Upper lobe of left lung (tissue), 4 donors: ENCODE results near the gene ZHX3.

ENCODE experiments used
- EP300 ChIP-seq, 4 donors: sonication (generic); formaldehyde crosslinking; IDR thresholded peaks; one replicate each; pipeline ENCODE4 v1.5.1; 2017; ENCODE audit warnings: antibody characterized with exemption in 4 of 4, control low read depth in 2 of 4
- POLR2A ChIP-seq, 4 donors: fragments of 450-650 bp; IDR thresholded peaks; one replicate each; pipeline ENCODE4 v1.5.1; 2016 to 2017; ENCODE audit warnings: antibody characterized with exemption in 4 of 4, mild to moderate bottlenecking in 2 of 4
- POLR2AphosphoS5 ChIP-seq, 2 donors: sonication (generic); formaldehyde crosslinking; IDR thresholded peaks; one replicate each; pipeline ENCODE4 v1.5.1; 2017; ENCODE audit warnings: antibody characterized with exemption in 2 of 2
- TF ChIP-seq, protein P1 (sequence below), 6 experiments: fragments of 450-650 bp in 4 of 6; fragments of 200-600 bp in 2 of 6; sonication (generic) in 2 of 6; IDR thresholded peaks; one replicate each; pipeline ENCODE4 v1.5.1; 2016 to 2019; ENCODE audit warnings: antibody characterized with exemption in 6 of 6

DNA sequence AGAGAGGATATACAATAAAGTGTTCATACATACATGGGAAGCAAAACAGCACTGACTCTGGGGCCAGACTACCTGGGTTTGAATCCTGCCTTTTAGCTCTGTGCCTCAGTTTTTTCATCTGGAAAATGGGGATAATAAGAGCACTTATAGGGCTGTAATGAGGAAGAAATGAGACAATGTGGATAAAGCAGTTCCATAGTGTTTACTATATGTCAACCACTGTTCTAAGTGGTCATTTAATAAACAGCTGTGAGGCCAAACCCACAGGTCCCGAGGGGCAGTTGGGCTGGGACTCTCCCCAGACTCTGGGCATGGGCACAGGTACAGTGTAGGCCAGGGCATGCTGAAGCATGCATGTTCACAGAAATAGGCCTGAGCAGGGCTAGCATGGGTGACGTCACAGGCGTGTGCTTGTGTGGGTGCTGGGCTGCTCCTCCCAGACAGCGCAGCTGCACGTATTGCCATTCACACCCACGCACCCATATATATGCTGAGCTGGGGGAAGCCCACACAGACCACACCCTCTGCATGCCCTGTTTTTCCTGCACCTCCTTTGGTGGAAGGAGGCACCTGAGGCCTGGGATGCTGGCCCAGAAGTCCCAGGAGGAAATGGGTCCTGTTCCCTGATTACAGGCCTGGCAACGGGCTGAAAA lies 183.7 kb downstream of the ZHX3 start:
- TF ChIP-seq, protein P1, sequence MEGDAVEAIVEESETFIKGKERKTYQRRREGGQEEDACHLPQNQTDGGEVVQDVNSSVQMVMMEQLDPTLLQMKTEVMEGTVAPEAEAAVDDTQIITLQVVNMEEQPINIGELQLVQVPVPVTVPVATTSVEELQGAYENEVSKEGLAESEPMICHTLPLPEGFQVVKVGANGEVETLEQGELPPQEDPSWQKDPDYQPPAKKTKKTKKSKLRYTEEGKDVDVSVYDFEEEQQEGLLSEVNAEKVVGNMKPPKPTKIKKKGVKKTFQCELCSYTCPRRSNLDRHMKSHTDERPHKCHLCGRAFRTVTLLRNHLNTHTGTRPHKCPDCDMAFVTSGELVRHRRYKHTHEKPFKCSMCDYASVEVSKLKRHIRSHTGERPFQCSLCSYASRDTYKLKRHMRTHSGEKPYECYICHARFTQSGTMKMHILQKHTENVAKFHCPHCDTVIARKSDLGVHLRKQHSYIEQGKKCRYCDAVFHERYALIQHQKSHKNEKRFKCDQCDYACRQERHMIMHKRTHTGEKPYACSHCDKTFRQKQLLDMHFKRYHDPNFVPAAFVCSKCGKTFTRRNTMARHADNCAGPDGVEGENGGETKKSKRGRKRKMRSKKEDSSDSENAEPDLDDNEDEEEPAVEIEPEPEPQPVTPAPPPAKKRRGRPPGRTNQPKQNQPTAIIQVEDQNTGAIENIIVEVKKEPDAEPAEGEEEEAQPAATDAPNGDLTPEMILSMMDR (IDR thresholded peaks at IDR 0.05) = no peak
- TF ChIP-seq POLR2A (IDR thresholded peaks at IDR 0.05) (no peak), EP300 (IDR thresholded peaks at IDR 0.05) (no peak), POLR2AphosphoS5 (IDR thresholded peaks at IDR 0.05) (no peak)
